GM19463 (cell line): Measurements from ENCODE around the gene PJA2.
A peak's percentile ranks its signal among the peaks of the same experiment; 100 is the strongest.
"Not testable (repeated sequence)": the region's sequence is repeated elsewhere in the genome, so short reads cannot be mapped to it uniquely, and the experiment has no call there.

ENCODE experiments used
- ATAC-seq: cut with Tn5 transposase; IDR thresholded peaks from one replicate; pipeline ENCODE4 v1.9.1; 2021; ENCODE audit warnings: mild to moderate bottlenecking, moderate library complexity; ENCODE audit not compliant: unreplicated experiment

The PJA2 gene

GRCh38 chr5:109409844-109410388, at the start of gene PJA2:
PJA2 (minus strand) TSS chr5:109409974; CDS start chr5:109383433, 26,541 bp downstream.
- peak; percentile 73 for ATAC-seq

- peak; percentile 100 for ATAC-seq
These were observed 45.9 kb upstream of the PJA2 start for GRCh38 chr5:109455598-109456096.

- no peak for ATAC-seq
These were observed 45.1 kb upstream of the PJA2 start for GRCh38 chr5:109454731-109455505.

GRCh38 chr5:109453251-109453650, 43.5 kb upstream of the PJA2 start:
- no peak for ATAC-seq

GRCh38 chr5:109452661-109453060, 42.9 kb upstream of the PJA2 start:
- no peak for ATAC-seq

- no peak for ATAC-seq
These were observed 41.4 kb upstream of the PJA2 start for GRCh38 chr5:109451146-109451545.

GRCh38 chr5:109450129-109450877, 40.5 kb upstream of the PJA2 start:
- ATAC-seq: peak; percentile 76

GRCh38 chr5:109448838-109449237, 39.1 kb upstream of the PJA2 start:
- ATAC-seq: no peak

GRCh38 chr5:109439590-109439989, 29.8 kb upstream of the PJA2 start:
- no peak for ATAC-seq

GRCh38 chr5:109426075-109426474, 16.3 kb upstream of the PJA2 start:
- no peak for ATAC-seq

- ATAC-seq: not testable (repeated sequence)
These were observed 15.7 kb upstream of the PJA2 start for GRCh38 chr5:109425521-109425920.

- no peak for ATAC-seq
These were observed 12.2 kb upstream of the PJA2 start for GRCh38 chr5:109421956-109422355.

GRCh38 chr5:109418712-109419352, 9.1 kb upstream of the PJA2 start:
- ATAC-seq: no peak

GRCh38 chr5:109416882-109417281, 7.1 kb upstream of the PJA2 start:
- ATAC-seq: no peak

- not testable (repeated sequence) for ATAC-seq
These were observed 4.2 kb upstream of the PJA2 start for GRCh38 chr5:109413921-109414461.

GRCh38 chr5:109413458-109413857, 3.7 kb upstream of the PJA2 start:
- no peak for ATAC-seq

GRCh38 chr5:109412981-109413402, 3.2 kb upstream of the PJA2 start:
- no peak for ATAC-seq

- ATAC-seq: no peak
These were observed 1.9 kb upstream of the PJA2 start for GRCh38 chr5:109411627-109412026.

GRCh38 chr5:109411149-109411514, 1.4 kb upstream of the PJA2 start:
- no peak for ATAC-seq

- peak; percentile 18 for ATAC-seq
These were observed 795 bp upstream of the PJA2 start for GRCh38 chr5:109410389-109411148.
